ENCODE results near the gene MAPK10.
"Not testable (repeated sequence)": the region's sequence is repeated elsewhere in the genome, so short reads cannot be mapped to it uniquely, and the experiment has no call there.

MAPK10 gene

DNA sequence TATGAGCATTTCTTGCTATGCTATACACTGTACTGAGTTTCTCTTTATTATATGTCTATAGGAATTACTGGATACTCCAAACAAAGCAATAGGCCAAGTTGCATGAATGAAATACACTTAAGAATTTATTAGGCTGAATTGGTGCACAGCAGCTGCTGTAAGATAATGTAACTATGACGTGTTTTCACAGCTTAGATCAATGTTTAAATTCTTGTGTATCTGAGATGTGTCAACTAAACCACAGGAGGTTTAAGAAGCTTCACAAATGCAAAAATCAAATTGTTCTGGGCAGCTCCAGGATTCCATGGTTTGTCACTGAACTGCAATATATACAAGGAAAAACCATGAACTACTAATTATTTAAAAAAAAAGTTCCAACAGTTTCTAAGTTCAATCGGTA lies 156.7 kb downstream of the MAPK10 start:
- no peak for DNase-seq (ENCODE audit: low read depth in 4 of 4, low spot score in 1 of 4)

DNA sequence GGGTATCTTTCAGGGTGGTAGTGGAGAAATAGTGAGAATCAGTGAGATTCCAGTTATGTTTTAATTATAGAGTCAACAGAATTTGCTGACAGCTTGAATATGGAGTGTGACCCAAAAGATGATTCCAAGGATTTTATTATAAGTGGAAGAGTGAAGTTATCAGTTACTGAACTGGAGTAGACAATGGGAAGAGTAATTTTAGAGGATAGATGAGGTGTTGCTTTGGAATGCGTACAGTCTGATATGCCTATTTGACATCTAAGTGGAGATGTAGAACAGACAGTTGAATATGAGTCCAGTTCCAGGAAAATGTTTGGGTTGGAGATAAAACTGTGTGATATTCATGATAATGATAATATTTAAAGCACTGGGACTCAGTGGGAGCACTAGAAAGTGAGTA lies 174.2 kb downstream of the MAPK10 start:
- DNase-seq (ENCODE audit: low read depth in 4 of 4, low spot score in 1 of 4): no peak

DNA sequence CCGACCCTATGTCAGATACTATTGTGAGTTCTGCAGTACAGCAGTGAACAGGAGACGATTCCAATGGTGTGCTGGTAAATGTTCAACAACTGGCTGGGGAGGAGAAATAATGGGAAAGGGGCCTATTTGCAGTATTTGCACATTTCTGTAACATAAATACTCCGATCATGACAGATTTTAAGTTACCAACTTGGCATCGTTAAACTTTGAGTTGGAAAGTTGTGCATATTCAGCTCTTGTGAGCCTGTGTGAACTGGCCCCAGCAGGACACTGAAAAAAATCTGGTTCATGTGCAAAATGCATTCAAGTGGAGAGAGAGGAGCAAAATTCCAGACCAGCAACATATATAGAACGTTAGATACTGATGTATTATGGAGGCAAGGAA lies 175.0 kb downstream of the MAPK10 start:
- no peak for DNase-seq (ENCODE audit: low read depth in 4 of 4, low spot score in 1 of 4)

DNA sequence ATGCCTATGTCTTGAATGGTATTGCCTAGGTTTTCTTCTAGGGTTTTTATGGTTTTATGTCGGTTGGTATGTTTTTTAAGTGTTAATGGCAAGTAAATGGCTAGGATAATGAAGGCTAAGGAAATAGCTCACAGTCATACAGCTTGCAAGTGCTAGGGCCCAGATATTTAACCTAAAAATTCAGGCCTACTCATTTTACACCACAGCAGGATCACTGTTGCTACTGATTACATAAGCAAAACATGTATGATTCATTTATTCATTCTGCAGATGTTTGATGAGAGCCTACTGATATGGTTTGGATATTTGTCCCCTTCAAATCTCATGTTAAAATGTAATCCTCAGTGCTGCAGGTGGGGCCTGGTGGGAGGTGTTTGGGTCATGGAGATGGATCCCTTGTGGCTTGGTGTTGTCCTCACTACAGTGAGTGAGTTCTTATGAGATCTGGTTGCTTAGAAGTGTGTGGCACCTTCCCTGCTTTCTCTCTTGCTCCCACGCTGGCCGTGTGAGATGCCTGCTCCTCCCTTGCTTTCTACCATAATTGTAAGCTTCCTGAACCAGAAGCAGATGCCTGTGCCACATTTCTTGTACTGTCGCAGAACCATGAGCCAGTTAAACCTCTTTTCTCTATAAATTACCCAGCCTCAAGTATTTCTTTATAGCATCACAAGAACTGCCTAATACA lies 175.5 kb downstream of the MAPK10 start:
- DNase-seq (ENCODE audit: low read depth in 4 of 4, low spot score in 1 of 4): no peak

DNA sequence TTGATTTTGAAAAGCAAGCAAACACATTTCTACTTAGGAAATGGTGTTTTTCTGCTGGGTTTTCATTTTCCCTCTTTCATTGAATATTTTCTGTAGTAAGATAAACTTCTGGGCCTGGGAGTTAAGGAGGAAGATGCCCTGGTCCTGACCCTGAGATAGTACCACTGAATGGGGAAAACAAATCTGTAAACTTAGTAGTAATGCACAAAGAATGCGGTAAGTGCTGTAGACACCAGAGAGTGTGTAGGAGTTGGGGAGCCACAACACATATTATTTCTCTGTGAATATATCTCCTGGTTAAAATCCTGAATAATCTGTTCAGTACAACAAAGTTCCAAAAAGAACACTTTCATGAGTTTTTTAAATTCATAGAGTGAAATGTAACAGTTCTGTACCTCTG lies 178.3 kb downstream of the MAPK10 start:
- no peak for DNase-seq (ENCODE audit: low read depth in 4 of 4, low spot score in 1 of 4)

DNA sequence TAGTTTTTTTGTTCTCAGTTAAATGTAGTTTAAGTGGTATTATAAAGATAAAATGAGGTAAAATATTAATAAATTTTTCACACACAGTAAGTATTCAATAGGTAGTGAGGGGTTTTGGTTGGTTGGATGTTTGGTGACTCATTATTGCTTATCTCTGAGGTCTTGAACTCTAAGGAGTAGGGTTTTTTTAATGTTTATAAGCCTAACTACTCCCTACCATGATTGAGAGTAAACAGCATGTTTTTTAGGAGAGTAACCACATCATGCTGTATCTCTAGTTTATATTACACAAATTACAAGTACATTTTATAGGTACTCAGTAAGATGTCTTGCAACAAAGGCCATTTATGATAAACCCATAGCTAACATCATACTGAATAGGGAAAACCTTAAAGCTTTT lies 181.6 kb downstream of the MAPK10 start:
- DNase-seq (ENCODE audit: low read depth in 4 of 4, low spot score in 1 of 4): no peak

DNA sequence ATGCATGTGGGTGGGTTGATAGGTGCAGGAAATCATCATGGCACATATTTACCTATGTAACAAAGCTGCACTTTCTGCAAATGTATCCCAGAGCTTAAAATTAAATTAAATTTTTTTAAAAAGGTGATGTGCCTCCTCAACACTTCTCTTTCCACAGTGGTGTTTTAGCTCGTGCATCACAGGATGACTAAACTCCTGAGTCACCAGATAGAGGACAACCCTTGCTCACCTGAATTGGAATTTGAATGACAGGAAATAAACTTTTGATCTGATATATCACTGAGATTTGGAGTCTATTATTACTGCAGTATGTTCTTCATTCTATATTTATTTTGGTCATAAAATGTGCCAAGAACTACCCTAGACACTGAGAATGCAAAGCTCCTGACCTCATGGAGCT lies 185.3 kb downstream of the MAPK10 start:
- no peak for DNase-seq (ENCODE audit: low read depth in 4 of 4, low spot score in 1 of 4)

DNA sequence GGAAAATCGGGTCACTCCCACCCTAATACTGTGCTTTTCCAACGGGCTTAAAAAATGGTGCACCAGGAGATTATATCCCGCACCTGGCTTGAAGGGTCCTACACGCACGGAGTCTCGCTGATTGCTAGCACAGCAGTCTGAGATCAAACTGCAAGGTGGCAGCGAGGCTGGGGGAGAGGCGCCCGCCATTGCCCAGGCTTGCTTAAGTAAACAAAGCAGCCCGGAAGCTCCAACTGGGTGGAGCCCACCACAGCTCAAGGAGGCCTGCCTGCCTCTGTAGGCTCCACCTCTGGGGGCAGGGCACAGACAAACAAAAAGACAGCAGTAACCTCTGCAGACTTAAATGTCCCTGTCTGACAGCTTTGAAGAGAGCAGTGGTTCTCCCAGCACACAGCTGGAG lies 191.5 kb downstream of the MAPK10 start:
- not testable (repeated sequence) for DNase-seq (ENCODE audit: low read depth in 4 of 4, low spot score in 1 of 4)

DNA sequence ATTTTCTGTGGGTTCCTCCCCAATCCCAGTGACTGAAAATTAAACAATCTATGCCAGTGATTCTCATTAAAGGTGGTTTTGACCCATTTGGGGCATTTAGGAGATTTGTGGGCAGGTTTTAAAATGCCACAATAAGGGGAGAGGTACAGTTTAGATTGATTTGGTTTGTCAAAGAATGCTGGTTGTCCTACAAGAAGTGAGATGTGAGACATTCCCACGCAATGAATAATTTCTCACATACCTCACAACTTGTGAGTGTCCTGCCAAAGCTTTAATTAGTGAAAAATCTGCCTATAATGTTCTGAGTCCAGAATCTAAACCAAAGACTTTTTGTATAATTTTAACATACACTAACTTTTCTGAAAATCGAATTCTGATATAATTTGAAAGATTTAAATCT lies 199.4 kb downstream of the MAPK10 start:
- no peak for DNase-seq (ENCODE audit: low read depth in 4 of 4, low spot score in 1 of 4)

DNA sequence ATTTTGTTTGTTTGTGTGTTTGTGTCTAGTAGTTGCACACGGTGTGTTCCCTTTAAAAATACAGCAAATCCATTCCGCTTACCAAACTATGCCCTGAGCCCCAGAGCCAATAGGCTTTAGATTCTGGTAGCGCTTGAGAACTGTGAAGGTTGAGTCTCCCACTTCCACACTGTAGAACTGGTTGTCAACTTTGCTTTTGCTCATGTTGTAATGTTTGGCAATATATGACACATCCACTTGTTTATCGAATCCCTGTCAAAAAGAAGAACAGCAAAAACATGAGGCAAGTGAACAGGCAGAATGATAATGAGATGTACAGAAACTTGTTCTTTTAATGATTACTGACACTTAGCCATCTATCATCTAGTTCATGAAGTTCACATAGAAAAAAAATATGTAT lies 200.6 kb downstream of the MAPK10 start:
- no peak for DNase-seq (ENCODE audit: low read depth in 4 of 4, low spot score in 1 of 4)

DNA sequence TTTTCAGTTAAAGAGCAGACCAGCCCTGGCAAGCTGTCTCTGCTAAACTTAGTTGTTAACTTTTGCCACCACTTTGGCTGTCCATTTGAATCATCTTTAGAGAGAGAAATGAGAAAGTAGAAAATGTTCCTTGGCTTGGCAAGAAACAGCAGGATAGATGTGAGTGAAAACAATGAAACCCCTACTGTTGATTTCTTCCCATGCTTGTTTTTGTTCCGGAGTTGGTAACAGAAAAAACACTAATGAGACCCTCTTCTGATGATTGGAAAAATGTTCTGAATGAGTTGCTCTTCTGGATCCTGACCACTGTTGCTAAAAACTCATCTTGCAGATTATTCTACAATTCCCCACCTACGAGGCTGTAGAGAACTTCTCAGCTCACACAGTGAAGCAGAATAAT lies 203.3 kb downstream of the MAPK10 start:
- DNase-seq (ENCODE audit: low read depth in 4 of 4, low spot score in 1 of 4): no peak

DNA sequence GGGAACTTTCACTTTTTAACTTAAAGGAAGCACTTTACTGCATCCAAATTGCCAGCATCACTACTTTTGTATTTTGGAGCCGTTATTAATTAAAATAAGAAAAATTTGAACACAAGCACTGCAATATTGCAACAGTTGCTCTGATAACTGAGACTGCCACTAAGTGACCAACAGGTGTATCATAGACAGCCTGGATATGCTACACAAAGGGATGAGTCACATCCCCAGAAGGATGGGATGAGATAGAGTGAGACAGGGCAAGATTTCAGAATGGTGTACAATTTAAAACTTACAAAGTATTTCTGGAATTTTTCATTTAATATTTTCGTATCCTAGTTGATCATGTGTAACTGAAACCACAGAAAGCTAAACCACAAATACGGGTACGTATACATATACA lies 204.1 kb downstream of the MAPK10 start:
- no peak for DNase-seq (ENCODE audit: low read depth in 4 of 4, low spot score in 1 of 4)

DNA sequence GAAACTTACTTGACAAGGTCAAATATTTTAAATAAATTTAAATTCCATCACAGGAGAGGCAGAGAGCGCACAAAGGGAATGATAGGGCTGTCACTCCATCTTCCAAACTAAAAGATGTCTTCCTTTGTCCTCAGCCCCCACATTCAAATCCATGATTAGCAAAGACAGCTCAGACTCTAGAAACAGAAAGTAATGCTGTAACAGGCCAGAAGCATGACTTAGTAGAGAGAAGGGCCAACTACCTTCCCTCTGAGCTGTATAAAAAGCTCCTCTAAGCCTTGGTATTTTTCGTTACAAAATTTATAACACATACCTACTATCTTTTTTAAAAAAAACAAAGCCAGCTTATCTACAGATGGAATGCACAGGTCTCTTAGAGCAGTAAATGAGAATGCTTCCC lies 207.4 kb downstream of the MAPK10 start:
- no peak for DNase-seq (ENCODE audit: low read depth in 4 of 4, low spot score in 1 of 4)

DNA sequence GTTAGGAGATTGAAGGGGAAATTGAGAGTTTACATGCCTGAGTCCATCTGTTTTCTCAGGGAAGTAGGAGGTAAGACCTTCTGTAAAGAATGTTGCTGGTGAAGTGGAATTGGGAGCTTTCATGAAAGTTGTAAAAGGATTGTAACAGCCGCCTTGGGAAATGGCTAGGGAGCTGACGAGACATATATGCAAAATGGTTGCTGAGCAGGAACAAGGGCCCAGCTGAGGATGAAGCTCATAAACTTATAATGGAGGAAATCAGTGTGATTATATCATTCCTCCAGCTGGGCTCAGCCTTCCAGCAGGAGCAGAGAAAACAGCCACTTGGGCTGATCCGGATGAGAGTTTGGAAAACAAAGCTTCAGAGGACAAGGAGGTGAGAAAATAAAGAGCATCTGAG lies 208.7 kb downstream of the MAPK10 start:
- no peak for DNase-seq (ENCODE audit: low read depth in 4 of 4, low spot score in 1 of 4)

DNA sequence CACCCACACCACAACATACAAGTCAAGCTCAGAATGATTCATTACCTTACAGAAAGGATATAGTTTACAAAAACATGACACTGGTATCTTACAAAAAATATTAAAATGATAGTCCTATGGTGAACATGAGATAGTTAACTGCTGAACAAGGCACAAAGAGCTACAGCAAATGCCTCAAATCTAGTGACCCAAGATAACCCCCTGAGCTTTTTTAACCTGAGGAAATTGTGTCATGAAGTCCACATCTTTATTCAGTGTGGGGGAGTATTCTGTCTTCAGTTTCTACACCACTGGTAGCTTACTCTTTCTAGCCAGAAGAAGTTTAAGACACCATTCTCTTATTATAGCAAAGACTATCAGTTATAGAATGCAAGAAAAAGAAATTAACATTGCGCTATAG lies 218.7 kb downstream of the MAPK10 start:
- DNase-seq (ENCODE audit: low read depth in 4 of 4, low spot score in 1 of 4): no peak

DNA sequence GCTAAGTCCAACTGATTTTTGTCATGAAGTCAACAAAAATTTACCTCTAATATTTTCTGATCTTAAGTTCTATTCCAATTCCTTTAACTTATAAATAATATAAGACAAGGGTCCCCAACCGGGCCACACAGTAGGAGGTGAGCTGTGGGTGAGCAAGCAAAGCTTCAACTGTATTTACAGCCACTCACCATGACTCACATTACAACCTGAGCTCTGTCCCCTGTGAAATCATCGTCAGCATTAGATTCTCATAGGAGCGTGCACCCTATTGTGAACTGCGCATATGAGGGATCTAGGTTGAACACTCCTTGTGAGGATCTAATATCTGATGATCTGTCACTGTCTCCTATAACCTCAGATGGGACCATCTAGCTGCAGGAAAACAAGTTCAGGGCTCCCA lies 227.4 kb downstream of the MAPK10 start:
- no peak for DNase-seq (ENCODE audit: low read depth in 4 of 4, low spot score in 1 of 4)

DNA sequence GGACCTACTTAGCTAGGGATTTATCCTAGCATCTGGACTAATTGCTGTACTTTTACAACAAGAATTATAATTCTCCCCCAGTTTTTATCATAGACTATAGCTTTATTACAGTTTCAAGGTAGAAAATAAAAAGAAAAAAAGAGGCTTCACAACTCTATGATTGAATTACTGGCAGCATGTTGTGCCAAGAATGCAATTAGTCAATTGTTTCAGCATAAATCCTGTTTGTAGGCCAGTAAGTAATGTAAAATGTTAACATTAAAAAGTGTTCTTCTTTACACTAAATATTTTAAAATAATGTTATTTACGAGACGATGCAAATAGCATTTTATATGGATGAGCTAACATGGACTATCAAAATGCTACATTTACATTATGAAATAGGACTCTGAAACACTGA lies 228.4 kb downstream of the MAPK10 start:
- DNase-seq (ENCODE audit: low read depth in 4 of 4, low spot score in 1 of 4): no peak

DNA sequence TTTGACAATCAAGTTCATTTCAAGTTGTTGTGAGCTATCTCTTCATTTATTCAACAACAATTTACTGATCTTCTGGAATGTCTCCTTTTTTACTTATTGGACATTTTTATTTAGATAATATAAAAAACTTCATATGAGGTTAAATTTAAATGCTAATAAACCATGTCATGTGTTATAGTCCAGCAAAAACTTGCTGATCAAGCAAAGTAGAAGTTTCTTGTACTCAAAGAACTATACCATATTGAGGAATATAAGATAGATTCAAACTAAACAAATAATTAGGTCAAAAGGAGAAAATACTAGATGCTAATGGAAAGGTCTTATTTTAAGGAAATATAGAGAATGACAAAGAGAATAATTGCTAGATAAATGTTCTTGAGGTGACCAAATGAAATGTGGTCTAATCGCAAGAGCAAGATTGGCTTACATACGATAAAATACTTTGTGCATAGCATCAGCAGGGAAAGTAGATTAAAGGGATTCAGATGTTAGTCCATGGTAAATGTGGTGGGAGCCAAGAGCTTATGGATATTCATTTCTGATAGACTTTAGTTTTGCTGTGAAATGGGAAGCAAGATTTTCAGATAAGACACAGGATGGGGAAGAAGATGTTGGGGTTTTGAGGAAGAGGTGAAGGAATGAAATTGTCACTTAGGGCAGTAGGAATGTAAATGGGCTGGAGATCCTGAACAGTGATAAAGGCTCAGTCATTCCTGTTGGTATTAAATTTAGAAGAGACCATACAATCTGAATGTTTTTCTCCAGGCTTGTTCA lies 229.5 kb downstream of the MAPK10 start:
- DNase-seq (ENCODE audit: low read depth in 4 of 4, low spot score in 1 of 4): no peak

DNA sequence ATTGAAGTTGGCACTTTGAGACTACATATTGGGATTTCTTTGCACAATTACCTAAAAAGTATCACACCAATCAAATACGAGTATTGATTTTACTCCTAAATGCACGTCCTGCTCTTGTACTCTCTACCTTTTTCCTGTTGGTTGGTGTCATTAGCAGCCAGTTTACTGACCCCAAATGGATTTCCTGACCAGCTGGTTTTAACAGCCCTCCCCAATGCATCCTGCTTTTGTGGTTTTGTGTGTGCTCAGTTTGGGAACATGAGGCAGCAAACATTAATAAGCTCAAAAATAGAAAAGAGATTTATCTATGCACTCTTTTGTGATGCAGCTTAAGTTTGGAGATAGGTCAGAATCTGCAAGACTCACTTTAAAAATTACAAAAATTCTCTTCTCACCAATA lies 230.3 kb downstream of the MAPK10 start:
- DNase-seq (ENCODE audit: low read depth in 4 of 4, low spot score in 1 of 4): no peak

DNA sequence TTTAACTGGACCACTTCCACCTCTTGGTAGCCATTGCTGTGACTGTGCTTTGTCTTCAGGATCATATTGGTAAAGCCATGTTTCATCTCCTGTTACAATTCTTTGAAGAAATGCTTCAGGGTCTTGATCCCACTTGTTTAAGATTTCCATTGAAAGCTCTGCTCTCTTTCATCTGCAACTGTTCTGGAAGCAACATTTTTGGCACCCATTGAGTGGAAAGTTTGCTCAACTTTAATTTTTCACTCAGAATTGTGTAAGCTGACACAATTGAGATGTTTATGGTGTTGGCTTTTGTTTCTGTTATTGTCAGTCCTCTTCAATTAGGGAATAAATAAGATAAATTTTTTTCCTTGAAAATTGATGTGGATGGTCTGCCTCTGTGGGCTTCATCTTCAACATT lies 237.4 kb downstream of the MAPK10 start:
- DNase-seq (ENCODE audit: low read depth in 4 of 4, low spot score in 1 of 4): no peak

DNA sequence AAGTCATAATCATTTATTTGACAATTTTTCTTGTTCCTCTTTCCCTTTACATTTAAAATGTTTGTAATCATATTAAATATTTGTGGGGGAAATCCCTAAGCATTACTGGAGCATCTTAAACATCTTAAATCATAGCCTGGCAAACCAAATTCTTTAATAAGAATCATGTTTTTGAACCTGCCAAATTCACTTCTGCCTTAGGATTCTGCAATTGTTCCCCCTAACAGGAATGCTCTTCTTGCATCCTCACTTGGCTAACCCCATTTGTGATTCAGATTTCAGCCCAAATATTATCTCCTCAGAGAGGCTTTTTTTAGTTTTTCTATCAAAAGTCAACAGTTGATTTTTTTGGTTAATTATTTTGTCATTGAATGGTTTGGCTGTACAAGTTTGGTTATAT lies 241.1 kb downstream of the MAPK10 start:
- DNase-seq (ENCODE audit: low read depth in 4 of 4, low spot score in 1 of 4): no peak

DNA sequence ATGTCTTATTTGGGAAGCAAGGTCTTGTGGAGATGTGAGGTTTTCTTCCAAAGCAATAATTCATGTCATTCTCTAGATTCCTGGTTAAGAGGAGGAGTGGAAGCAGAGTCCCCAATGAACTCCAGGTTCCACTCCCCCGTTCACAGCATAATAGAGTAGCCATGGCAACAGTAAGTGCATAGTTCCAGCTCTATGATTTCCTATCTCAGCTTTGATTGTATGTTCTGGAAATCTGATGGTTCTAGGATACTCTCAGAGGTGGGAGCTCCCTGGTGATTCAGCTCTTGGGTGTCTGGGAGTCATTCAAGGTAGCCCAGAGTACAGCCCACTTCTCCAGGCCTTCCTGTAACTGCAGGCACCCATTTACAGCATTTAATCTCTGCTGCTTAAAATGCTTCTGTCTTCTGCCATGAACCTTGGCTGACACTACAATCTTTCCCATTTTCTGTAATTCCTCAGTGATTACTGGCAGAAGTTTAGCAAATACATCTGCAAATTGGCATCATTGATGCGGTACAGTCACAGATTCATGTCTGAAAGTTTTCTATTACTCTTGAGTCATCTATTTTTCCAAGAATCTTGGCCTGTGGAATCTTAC lies 242.0 kb downstream of the MAPK10 start:
- no peak for DNase-seq (ENCODE audit: low read depth in 4 of 4, low spot score in 1 of 4)

DNA sequence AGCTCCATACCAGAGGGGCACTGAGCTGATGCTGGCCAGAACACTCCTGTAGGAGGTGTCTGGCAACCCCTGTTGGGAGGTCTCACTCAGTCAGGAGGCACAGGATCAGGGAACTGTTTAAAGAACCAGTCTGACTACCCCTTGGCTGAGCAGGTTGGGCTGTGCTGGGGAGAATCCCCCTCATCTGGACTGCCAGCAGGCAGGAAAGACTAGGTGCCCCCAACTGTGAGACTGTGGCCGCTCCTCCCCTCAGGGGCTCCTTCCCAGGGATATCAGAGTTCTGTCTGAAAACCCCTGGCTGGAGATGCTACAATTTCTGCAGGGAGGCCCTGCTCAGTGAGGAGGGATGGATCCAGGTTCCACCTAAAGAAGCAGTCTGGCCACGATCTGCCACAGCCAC lies 245.3 kb downstream of the MAPK10 start:
- no peak for DNase-seq (ENCODE audit: low read depth in 4 of 4, low spot score in 1 of 4)

Measured in stimulated activated CD4-positive, alpha-beta T cell treated with anti-CD3 and anti-CD28 coated beads, Interleukin-1b, Interleukin-23, amount 100 ng/mL, for 24 hours (primary cell).